K562 (cell line): ENCODE results near the gene CCDC78. TPM values are rescaled to one million over a fixed set of nuclear protein-coding genes. Genes with fewer than 3 reads are reported as not detected.

Experiments used
- ATF1 ChIP-seq, 2 experiments: fragments of 450-650 bp in 1 of 2; IDR thresholded peaks; 2 replicates each; pipeline ENCODE4 v1.6.1; 2016; ENCODE audit warnings: missing compliant biosample characterization in 1 of 2, missing genetic modification characterization in 1 of 2
- CBX1 ChIP-seq: sonication (generic); IDR thresholded peaks from 2 replicates; pipeline ENCODE4 v1.6.1; 2016; ENCODE audit warnings: antibody characterized with exemption, low read depth, mild to moderate bottlenecking
- E2F3 ChIP-seq: fragments of 250-450 bp; sonication (Bioruptor Pico); IDR thresholded peaks from 2 replicates; pipeline ENCODE4 v1.4.0; 2020; ENCODE audit warnings: mild to moderate bottlenecking
- ERF ChIP-seq: fragments of 450-650 bp; formaldehyde crosslinking; IDR thresholded peaks from 2 replicates; pipeline ENCODE4 v1.4.0; 2020; ENCODE audit warnings: mild to moderate bottlenecking, mixed read lengths
- IRF2 ChIP-seq: sonication (generic); formaldehyde crosslinking; IDR thresholded peaks from 2 replicates; pipeline ENCODE4 v1.8.1; 2022; ENCODE audit warnings: mild to moderate bottlenecking, missing genetic modification reagents
- MAFG ChIP-seq: fragments of 450-650 bp; conservative IDR thresholded peaks from 2 replicates; pipeline ENCODE4 v1.6.1; 2016; ENCODE audit warnings: missing genetic modification characterization, missing compliant biosample characterization
- NFE2 ChIP-seq: IDR thresholded peaks from 2 replicates; pipeline ENCODE4 v1.6.1; 2014; ENCODE audit warnings: antibody characterized with exemption, low read depth
- NR1H2 ChIP-seq: sonication (generic); formaldehyde crosslinking; IDR thresholded peaks from 2 replicates; pipeline ENCODE4 v1.4.0; 2020; ENCODE audit warnings: mild to moderate bottlenecking, missing genetic modification reagents
- POLR2A ChIP-seq: fragments of 450-650 bp; conservative IDR thresholded peaks from 2 replicates; pipeline ENCODE4 v1.6.1; 2016
- POU5F1 ChIP-seq: fragments of 150-350 bp; IDR thresholded peaks from 2 replicates; pipeline ENCODE4 v1.6.1; 2014; ENCODE audit warnings: borderline replicate concordance, low read length, low read depth, mild to moderate bottlenecking; ENCODE audit not compliant: partially characterized antibody
- TARDBP ChIP-seq: fragments of 450-650 bp; IDR thresholded peaks from 2 replicates; pipeline ENCODE4 v1.6.1; 2016
- ZFP30 ChIP-seq: fragments of 250-450 bp; sonication (Bioruptor Pico); IDR thresholded peaks from 2 replicates; pipeline ENCODE4 v1.8.0; 2022; ENCODE audit warnings: moderate library complexity, mild to moderate bottlenecking, inconsistent platforms, borderline replicate concordance
- ZNF217 ChIP-seq: sonication (generic); formaldehyde crosslinking; IDR thresholded peaks from 2 replicates; pipeline ENCODE4 v1.8.0; 2022; ENCODE audit warnings: mild to moderate bottlenecking, missing genetic modification reagents
- ZNF232 ChIP-seq: sonication (generic); formaldehyde crosslinking; IDR thresholded peaks from 2 replicates; pipeline ENCODE4 v1.8.0; 2022; ENCODE audit warnings: mild to moderate bottlenecking, missing genetic modification reagents
- ZNF24 ChIP-seq: fragments of 450-650 bp; IDR thresholded peaks from 2 replicates; pipeline ENCODE4 v1.6.1; 2016
- ZNF699 ChIP-seq: fragments of 250-450 bp; sonication (Bioruptor Pico); IDR thresholded peaks from 2 replicates; pipeline ENCODE4 v1.8.0; 2021; ENCODE audit warnings: mild to moderate bottlenecking, moderate library complexity; ENCODE audit not compliant: insufficient replicate concordance
- ZNF778 ChIP-seq: fragments of 450-650 bp; formaldehyde crosslinking; IDR thresholded peaks from 2 replicates; pipeline ENCODE4 v1.4.0; 2020; ENCODE audit warnings: mild to moderate bottlenecking, moderate library complexity
- polyA plus RNA-seq, 8 experiments: library from polyadenylated mRNA; depleted of rRNA in 4 of 8; stranded (reverse) in 5 of 8; unstranded in 3 of 8; fragments of >200 nt; fragmentation: Nextera tagmentation in 2 of 8; fragmentation: Illumina TruSeq in 1 of 8; extraction: Ambion mirVana in 2 of 8; extraction: Trizol in 1 of 8; gene quantifications; 2 replicates each; pipeline versions ENCODE4 v1.2.1 to v1.2.3, GENCODE V29; 2011 to 2014; ENCODE audit warnings: inconsistent platforms in 1 of 8, missing spikeins in 1 of 8
- total RNA-seq, 7 experiments: library from RNA; depleted of rRNA in 6 of 7; stranded (reverse); fragments of >200 nt in 6 of 7; fragmentation: Illumina TruSeq in 2 of 7; extraction: Trizol in 2 of 7; gene quantifications; 2 replicates each; pipeline versions ENCODE4 v1.2.1 to v1.2.3, GENCODE V29; 2011 to 2021; ENCODE audit warnings: low replicate concordance in 1 of 7
- TF ChIP-seq, protein P1 (sequence below): fragments of 150-350 bp; IDR thresholded peaks from 2 replicates; pipeline ENCODE4 v1.6.1; 2014; ENCODE audit warnings: low read depth, mild to moderate bottlenecking, low read length, borderline replicate concordance
- TF ChIP-seq, protein P2 (sequence below): fragments of 450-650 bp; IDR thresholded peaks from 2 replicates; pipeline ENCODE4 v1.6.1; 2014; ENCODE audit warnings: low read depth, mild to moderate bottlenecking, moderate library complexity, borderline replicate concordance
- TF ChIP-seq, protein P3 (sequence below): fragments of 200-800 bp; sonication (Bioruptor generic); IDR thresholded peaks from 2 replicates; pipeline ENCODE4 v1.6.1; 2017; ENCODE audit warnings: missing genetic modification characterization, missing compliant biosample characterization
- TF ChIP-seq, protein P4 (sequence below), 2 experiments: fragments of 450-650 bp in 1 of 2; sonication (generic) in 1 of 2; formaldehyde crosslinking in 1 of 2; IDR thresholded peaks in 1 of 2; conservative IDR thresholded peaks in 1 of 2; 2 replicates each; pipeline versions ENCODE4 v1.6.1 to v1.8.1; 2016 to 2023; ENCODE audit warnings: mild to moderate bottlenecking in 2 of 2, moderate library complexity in 2 of 2, inconsistent platforms in 1 of 2, missing genetic modification reagents in 1 of 2

CCDC78 gene
- total and polyA plus RNA-seq, 9 of the 15 experiments (the other 6 are each of a cell fraction or from before 2014, with no cell fraction given) = 0.24 to 17.7 (median 2.9) TPM

DNA sequence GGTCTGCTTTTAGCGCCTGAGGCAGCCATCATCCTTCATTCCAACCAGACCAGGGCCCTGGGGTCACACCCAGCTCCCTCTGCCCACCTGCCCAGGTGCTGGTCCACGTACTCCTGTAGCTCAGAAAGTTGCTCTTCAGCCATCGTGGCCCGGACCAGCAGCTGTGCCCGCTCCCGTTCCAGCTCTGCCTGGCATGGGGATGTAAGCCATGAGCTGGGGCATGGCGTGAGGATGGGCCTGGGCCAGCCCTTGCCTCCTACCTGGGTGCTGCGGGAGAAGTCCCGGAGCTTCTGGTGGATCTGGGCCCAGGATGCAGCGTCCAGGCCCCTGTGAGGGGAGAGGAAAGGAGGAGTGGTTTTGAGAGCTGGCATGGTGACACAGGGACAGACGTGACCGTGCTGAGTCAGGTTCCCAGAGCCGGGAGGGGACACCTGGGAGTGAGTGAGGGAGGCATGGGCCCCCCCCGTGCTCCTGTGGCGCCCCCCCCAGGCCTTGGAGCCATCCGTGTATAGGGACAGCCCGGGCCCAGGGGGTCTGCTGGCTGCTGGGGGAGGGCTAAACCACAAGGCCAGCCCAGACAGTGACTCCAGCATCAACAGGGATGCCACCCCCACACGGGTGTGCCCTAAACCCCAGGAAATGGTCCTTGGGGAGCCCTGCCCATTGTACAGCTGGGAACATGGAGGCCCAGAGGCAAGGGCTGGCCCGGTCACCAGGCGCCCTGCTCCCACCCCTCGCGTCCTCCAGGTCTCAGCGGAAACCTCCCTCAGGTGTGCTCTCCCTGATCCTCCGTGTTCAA lies 3.2 kb downstream of the CCDC78 start (continued):
- TF ChIP-seq ZNF778 = no peak
- TF ChIP-seq, protein P1, sequence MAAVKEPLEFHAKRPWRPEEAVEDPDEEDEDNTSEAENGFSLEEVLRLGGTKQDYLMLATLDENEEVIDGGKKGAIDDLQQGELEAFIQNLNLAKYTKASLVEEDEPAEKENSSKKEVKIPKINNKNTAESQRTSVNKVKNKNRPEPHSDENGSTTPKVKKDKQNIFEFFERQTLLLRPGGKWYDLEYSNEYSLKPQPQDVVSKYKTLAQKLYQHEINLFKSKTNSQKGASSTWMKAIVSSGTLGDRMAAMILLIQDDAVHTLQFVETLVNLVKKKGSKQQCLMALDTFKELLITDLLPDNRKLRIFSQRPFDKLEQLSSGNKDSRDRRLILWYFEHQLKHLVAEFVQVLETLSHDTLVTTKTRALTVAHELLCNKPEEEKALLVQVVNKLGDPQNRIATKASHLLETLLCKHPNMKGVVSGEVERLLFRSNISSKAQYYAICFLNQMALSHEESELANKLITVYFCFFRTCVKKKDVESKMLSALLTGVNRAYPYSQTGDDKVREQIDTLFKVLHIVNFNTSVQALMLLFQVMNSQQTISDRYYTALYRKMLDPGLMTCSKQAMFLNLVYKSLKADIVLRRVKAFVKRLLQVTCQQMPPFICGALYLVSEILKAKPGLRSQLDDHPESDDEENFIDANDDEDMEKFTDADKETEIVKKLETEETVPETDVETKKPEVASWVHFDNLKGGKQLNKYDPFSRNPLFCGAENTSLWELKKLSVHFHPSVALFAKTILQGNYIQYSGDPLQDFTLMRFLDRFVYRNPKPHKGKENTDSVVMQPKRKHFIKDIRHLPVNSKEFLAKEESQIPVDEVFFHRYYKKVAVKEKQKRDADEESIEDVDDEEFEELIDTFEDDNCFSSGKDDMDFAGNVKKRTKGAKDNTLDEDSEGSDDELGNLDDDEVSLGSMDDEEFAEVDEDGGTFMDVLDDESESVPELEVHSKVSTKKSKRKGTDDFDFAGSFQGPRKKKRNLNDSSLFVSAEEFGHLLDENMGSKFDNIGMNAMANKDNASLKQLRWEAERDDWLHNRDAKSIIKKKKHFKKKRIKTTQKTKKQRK = no peak
- no peak for TF ChIP-seq ATF1 (CRISPR knock-in tag; IDR thresholded peaks at IDR 0.05)
- TF ChIP-seq ATF1 (tag; IDR thresholded peaks at IDR 0.05) = no peak
- TF ChIP-seq, protein P2, sequence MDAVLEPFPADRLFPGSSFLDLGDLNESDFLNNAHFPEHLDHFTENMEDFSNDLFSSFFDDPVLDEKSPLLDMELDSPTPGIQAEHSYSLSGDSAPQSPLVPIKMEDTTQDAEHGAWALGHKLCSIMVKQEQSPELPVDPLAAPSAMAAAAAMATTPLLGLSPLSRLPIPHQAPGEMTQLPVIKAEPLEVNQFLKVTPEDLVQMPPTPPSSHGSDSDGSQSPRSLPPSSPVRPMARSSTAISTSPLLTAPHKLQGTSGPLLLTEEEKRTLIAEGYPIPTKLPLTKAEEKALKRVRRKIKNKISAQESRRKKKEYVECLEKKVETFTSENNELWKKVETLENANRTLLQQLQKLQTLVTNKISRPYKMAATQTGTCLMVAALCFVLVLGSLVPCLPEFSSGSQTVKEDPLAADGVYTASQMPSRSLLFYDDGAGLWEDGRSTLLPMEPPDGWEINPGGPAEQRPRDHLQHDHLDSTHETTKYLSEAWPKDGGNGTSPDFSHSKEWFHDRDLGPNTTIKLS = no peak
- TF ChIP-seq NR1H2 = no peak
- no peak for TF ChIP-seq TARDBP
- TF ChIP-seq ZNF217 (CRISPR knock-in tag) = no peak
- TF ChIP-seq, protein P3, sequence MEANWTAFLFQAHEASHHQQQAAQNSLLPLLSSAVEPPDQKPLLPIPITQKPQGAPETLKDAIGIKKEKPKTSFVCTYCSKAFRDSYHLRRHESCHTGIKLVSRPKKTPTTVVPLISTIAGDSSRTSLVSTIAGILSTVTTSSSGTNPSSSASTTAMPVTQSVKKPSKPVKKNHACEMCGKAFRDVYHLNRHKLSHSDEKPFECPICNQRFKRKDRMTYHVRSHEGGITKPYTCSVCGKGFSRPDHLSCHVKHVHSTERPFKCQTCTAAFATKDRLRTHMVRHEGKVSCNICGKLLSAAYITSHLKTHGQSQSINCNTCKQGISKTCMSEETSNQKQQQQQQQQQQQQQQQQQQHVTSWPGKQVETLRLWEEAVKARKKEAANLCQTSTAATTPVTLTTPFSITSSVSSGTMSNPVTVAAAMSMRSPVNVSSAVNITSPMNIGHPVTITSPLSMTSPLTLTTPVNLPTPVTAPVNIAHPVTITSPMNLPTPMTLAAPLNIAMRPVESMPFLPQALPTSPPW (CRISPR knock-in tag) = peak; percentile 18; the same call in 1 of the 2 replicates
- no peak for TF ChIP-seq E2F3
- peak; percentile 64 for TF ChIP-seq POLR2A
- no peak for TF ChIP-seq ZNF24
- no peak for TF ChIP-seq ZNF232 (CRISPR knock-in tag)
- TF ChIP-seq, protein P4, sequence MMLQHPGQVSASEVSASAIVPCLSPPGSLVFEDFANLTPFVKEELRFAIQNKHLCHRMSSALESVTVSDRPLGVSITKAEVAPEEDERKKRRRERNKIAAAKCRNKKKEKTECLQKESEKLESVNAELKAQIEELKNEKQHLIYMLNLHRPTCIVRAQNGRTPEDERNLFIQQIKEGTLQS (IDR thresholded peaks at IDR 0.05) = no peak
- TF ChIP-seq, protein P4 (CRISPR knock-in tag; conservative IDR thresholded peaks at IDR 0.05) = no peak
- TF ChIP-seq ERF = no peak
- TF ChIP-seq MAFG (tag) = no peak
- peak; percentile 39; the same call in 1 of the 2 replicates for TF ChIP-seq CBX1
- TF ChIP-seq NFE2 = peak; percentile 37
- no peak for TF ChIP-seq ZFP30 (CRISPR knock-in tag)
- TF ChIP-seq POU5F1 = no peak
- no peak for TF ChIP-seq IRF2 (CRISPR knock-in tag)
- no peak for TF ChIP-seq ZNF699 (CRISPR knock-in tag)
